HG02678 (cell line): Measurements from ENCODE around the gene OR2V2.
"Not testable (repeated sequence)": the region's sequence is repeated elsewhere in the genome, so short reads cannot be mapped to it uniquely, and the experiment has no call there.

Experiments used
- ATAC-seq: cut with Tn5 transposase; IDR thresholded peaks from one replicate; pipeline ENCODE4 v1.9.1; 2021; ENCODE audit warnings: mild to moderate bottlenecking, moderate library complexity; ENCODE audit not compliant: unreplicated experiment

The OR2V2 gene, protein sequence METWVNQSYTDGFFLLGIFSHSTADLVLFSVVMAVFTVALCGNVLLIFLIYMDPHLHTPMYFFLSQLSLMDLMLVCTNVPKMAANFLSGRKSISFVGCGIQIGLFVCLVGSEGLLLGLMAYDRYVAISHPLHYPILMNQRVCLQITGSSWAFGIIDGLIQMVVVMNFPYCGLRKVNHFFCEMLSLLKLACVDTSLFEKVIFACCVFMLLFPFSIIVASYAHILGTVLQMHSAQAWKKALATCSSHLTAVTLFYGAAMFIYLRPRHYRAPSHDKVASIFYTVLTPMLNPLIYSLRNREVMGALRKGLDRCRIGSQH

DNA sequence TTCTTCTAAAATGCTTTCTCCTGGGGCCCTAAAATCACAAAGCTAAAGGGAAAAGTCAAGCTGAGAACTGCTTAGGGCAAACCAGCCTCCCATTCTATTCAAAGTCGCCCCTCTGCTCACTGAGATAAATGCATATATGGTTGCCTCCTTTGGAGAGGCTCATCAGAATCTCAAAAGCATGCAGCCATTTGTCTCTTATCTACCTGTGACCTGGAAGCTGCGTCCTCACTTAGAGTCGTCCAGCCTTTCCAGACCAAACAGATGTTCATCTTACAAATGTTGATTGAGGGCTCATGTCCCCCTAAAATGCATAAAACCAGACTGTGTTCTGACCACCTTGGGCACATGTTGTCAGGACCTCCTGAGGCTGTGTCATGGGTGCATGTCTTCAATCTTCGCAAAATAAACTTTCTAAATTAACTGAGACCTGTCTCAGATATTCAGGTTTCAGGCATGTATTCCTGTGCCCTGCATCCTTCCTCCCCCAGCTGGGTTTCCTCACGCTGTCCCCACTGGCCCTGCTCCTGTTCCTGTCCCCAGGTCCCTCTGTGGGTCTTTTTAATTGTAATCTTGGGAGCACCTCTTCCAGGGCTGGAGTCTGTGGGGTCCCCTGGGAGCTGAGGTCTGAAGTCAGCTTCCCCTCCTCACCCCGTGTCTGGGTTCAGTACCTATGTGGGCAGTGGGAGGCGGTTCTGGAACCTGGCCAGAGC, at the start of gene OR2V2:
OR2V2 (plus strand) TSS at position 660 of the 710 bp plus-strand sequence. CDS start 7,357 bp downstream, outside the sequence.
- not testable (repeated sequence) for ATAC-seq

DNA sequence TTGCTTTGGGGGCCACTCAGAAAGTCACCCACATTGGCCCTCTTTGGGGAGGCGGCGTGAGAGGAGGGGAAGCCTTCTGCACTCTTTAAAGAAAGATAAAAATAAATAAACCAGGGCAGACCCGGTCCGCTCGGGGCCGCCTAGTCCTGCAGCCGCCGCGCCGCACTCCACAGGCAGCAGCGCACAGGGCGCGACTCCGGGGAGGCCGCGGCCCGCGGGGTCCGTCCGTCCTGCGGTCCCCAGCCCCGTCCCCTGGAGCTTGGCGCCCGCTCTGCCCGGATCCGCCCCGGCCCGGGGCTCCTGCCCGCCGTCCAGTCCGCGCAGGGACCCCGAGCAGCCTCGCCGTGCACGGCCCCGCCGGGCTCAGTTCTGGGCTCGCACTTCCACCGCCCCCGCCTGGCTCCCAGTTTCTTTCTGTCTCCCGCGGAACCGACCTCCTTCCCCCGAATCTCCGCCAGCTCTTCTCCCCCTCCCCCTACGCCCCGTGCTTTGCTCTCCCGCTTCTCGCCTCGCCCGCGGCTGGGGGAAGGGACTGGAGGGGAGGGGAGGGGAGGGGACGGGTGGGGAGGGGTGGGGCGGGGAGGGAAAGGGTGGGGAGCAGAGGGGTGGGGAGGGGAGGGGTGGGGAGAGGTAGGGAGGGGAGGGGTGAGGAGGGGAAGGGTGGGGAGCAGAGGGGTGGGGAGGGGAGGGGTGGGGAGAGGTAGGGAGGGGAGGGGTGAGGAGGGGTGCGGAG, 49.5 kb upstream of the OR2V2 start:
- not testable (repeated sequence) for ATAC-seq

DNA sequence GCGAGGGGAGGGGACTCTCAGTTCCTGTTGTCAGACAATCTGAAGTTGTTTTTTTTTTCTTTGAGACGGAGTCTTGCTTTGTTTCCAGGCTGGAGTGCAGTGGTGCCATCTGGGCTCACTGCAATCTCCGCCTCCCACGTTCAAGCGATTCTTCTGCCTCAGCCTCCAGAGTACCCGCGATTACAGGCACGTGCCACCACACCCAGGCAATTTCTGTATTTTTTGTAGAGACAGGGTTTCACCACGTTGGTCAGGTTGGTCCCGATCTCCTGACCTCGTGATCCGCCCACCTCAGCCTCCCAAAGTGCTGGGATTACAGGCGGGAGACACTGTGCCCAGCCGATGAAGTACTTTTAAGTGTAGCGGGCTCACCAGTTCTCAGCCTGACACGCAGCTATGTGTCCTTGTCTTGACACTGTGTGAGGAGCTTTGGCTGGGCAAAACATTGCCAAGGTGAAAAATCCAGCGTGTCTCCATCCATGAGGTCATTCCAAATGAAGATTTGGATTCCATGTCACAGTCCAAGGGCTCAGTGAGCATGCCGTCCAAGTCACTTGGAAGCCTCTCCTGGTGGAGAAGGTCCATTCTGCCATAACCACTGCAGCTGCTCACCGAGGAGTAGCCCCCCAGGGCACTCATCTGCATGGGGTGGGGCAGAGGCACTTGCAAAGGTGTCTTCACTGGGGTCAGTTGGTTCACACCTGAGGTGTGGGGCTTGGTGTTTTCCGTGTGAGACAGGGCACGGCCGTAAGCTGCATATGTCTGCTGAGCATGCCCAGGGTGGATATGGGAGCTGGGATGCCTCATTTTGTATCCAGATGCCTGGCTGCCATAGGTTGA, 48.4 kb upstream of the OR2V2 start:
- no peak for ATAC-seq

DNA sequence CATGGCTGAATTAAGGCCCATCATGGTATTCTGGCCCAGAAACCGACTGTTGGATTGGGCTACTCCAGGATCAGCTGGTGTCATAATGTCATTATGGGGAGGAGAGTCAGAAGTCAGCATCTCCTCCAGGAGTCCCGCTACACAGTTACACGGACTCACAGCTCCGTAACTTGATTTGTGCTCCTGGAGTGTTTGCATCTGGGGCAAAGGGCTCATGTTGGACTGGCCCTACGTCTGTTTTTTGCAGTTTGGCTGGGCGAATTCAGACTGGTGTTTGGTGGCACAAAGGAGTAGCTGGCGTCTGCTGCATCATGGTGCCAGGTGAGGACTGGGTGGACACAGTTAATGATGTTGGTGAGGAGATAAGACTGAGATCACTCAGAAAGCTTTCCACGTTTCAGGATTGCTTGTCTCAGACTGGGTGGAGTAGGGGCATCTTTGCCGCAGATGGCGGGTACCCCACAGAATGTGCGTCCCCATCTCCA, 47.7 kb upstream of the OR2V2 start:
- ATAC-seq: no peak

DNA sequence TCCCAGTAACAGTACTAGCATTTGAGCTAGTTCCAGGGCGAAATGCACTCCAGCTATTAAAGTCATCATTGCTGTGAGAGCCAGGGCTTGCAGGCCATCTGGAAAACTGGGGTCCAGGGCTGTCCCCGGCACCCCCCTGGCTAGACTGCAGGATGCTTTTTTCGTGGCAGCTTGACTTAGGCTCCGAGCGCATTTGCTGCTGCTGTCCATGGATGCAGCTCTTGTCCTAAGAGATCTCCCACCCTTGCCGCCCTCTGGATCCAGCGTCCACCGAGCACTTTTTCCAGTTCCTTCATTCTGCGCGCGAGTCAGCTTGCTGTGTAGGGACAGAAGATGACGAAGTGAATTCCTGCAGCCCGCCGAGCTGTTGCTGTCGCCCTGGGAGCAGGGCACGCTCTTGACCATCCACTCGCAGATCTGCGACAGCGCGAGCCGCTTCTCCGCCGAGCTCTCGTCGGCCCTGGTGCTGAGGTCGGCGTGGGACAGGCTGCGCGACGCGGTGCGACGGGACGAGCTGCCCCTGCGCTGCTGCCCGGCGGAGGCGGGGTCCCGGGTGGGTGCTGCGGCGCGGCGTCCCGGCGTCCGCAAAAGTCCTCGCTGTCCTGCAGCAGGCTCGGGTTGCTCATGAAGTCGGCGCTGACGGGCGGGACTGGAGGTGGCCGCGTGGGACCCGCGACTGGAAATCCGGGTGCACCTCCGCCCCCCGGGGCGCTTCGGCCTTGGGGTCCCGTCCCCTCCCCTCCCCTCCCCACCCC, 47.1 kb upstream of the OR2V2 start:
- ATAC-seq: no peak

DNA sequence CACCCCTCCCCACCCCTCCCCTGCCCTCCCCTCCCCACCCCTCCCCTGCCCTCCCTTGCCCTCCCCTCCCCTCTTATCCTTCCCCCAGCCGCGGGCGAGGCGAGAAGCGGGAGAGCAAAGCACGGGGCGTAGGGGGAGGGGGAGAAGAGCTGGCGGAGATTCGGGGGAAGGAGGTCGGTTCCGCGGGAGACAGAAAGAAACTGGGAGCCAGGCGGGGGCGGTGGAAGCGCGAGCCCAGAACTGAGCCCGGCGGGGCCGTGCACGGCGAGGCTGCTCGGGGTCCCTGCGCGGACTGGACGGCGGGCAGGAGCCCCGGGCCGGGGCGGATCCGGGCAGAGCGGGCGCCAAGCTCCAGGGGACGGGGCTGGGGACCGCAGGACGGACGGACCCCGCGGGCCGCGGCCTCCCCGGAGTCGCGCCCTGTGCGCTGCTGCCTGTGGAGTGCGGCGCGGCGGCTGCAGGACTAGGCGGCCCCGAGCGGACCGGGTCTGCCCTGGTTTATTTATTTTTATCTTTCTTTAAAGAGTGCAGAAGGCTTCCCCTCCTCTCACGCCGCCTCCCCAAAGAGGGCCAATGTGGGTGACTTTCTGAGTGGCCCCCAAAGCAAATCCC, 46.2 kb upstream of the OR2V2 start:
- ATAC-seq: not testable (repeated sequence)

DNA sequence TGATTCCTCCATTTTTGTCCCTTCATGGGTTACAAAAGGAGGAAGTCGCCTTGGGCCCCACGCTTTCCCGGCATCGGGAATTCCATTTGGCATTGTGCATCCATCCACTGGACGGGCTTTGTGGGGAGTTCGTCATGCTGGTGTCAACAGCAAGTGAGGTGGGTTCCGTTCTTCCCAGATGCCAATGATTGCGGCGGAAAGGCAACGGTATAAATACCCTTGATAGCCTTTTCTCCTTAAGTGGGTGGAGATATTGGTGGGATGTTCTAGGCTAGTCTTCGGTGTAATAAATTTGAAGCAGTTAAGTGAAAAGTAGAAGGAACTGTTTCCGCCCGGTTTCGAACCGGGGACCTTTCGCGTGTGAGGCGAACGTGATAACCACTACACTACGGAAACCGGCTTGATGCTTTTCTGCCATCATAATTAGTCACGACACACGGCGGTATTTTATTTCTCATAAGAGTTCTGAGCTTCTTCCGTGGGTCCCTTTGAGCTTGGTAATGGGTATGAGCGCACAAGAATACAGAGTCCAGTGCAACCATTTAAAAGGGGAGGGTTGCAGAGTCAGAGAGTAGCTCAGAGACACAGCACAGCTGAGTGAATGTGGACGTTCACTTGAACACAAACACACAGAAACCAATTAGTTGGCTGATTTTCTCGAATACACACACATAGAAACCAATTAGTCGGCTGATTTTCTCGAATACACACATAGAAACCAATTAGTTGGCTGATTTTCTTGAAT, 45.3 kb upstream of the OR2V2 start:
- not testable (repeated sequence) for ATAC-seq

DNA sequence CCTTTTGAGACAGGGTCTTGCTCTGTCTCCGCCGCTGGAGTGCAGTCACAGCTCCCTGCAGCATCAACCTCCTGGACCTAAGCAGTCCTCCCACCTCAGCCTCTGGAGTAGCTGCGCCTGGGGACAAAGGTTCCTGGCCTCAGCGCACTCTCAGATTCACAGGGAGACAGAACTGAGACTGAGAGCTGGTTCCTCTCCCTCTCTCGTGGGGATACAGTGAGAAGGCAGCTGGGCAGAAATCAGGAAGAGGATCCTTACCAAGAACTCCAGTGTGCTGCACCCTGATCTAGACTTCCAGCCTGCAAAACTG, 43.2 kb upstream of the OR2V2 start:
- ATAC-seq: not testable (repeated sequence)

DNA sequence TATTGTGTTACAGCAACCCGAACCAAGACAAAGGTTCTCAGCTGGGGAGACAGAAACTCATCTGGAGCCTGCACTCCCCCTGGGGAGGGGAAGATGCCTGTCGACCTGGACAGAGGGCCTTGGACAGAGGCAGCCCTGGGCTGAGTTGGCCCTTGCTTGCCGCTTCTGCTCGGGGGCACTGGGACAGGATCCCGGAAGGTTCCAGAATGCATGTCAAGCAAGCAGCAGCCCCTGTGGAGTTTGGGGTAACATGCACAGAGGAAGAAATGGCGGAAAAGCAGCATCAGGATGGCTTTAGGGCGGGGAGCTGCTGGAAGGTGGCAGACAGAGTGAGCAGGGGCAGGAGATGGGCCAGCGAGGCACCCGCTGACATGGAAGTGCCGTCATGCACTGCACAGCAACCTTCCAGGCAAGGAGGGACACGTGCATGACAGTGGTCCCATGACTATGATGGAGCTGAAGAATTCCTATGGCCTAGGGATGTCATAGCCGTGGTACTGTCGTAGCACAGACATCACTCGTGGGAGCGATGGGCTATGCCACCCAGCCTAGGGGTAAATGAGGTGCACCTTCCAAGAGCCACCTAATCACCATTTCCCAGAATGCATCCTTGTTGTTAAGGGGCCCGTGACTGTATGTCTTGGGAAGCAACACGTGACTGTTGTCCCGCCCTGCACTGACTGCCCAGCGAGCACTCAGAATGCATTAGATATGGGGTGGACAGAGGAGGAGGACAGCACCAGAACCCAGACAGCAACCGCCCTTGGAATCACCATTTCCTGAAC, 42.6 kb upstream of the OR2V2 start:
- ATAC-seq: not testable (repeated sequence)

DNA sequence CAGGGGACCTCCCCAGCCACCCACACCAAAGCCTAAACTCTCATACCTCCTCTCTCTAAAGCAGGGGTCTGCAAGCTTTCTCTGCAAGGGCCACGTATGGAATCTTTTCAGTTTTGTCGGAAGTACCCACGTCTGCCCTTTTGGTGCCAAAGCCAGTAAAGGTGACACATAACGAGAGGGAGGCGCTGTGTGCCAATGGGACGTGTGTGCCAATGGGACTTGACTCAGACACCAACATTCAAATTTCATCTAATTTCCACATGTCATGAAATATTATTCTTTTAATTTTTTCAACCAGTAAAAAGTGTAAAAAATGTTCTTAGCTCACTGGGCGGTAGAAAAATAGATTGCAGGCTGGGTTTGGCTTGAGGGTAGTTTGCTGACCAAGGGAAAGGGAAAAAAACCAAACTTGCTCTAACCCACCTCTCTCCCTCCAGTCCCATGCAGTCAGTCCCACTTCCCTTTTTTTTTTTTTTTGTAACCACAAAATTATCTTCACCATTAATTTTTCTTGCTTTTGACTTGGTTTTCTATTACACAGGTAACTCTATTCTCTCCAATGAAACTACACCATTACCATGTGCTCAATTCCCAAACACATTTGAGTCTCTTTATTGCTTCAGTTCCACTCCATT, 41.9 kb upstream of the OR2V2 start:
- no peak for ATAC-seq

DNA sequence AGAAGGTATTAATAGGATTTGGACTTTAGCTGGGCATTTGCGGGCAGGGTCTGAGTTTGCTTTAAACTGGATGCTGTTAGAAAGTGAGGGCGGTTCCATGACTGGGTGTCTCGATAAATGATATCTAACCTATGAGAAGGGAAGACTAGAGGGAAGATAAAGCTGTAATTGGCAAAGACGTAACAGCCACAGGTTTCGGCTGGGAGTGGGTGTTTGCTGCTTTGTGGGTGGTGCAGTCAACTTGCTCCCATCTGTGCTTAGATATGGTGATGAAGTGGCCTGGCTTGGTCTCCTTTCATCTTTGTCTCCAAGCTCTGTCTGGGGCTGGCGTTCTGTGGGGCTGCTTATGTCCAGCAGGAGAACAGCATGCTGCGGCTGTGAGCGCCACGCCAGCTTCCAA, 39.7 kb upstream of the OR2V2 start:
- no peak for ATAC-seq

DNA sequence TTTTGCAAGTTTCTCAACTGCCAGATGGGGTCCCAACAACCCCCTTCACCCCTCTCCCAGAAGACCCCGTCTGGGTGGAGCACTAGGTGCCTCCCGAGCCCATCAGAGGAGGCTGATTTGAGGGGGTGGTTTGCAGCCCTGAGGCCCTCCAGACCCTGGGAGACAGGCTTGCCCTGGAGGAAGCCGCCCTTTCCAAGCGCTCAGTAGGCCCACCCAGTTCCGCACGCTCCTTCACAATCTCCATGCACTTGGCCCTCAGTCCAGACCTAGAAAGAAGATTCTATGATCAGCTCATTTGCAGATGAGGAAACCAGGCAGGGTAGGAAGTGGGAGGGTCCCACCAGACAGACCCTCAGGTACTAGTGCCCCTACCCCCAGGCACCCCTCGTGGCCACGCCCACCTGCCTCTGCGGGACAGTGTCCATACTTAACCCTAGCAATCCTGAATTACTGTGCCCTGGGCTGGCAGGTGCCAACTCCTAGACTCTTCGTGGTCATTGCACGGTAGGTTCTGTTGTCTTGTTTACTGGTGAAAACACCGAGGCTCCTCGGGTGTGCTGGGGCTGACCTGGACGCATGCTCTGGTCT, 38.7 kb upstream of the OR2V2 start:
- no peak for ATAC-seq

DNA sequence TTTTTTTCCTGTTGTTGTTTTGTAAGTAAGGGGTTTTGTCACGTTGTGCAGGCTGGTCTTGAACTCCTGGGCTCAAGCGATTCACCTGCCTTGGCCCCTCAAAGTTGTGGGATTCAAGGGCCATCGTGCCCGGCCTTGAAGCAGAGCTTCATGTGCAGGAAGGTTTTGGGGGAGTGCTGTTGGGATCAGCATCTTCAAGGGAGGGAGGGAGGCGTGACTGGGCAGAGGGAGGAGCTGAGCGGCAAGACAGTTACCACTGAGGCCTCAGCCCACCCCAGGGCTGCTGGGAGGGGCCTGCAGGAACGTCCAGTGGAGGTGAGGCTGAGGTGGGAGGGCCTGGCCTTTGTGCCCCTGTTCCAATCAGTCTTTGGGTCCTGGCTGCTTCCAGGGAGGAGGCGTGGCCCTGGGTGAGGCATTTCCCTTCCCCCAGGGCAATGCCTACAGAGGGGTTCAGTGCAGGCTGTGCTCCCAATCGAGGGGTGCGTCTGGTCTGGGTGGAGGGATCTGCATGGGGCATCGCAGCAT, 37.8 kb upstream of the OR2V2 start:
- ATAC-seq: no peak

DNA sequence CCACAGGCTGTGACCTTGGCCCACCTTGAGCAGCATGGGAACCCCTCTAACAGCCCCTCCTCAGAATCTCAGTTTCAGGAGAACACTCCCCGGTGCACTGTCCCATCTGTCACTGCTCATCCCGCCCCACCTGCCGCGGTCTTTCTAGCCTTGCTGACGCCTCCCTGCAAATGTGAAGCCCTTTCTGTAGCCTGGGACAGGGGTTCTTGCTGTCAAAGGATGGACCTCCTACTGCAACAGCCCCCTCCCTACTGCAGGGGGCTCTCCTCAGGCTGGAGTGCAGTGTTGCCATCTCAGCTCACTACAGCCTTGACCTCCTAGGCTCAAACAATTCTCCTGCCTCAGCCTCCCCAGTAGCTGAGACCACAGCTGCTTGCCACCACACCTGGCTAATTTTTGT, 36.4 kb upstream of the OR2V2 start:
- ATAC-seq: no peak

DNA sequence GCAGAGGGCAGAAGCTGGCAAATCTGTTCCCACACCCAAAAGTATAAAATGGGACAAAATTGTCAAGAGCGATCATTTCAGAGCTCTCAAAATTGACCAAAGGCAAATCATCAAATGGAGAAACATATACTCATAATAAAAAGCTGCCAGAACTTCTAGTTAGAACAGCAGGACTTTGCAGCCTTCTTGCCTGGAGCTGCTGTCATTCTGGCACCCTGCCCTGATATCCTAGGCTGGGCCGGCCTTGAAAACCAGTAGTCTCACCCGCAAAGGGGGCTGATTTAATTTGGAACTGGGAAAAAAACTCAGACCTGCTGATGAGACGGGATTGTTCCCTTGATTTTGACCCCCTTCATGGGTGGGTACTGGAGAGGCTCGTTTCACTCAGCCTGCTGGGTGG, 34.9 kb upstream of the OR2V2 start:
- no peak for ATAC-seq

DNA sequence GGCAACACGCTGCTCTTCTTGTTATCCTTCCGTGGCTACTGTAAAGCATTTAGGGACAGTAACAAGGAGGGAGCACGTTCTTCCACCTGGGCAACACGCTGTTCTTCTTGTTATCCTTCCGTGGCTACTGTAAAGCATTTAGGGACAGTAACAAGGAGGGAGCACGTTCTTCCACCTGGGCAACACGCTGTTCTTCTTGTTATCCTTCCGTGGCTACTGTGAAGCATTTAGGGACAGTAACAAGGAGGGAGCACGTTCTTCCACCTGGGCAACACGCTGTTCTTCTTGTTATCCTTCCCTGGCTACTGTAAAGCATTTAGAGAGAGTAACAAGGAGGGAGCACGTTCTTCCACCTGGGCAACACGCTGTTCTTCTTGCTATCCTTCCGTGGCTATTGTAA, 33.8 kb upstream of the OR2V2 start:
- ATAC-seq: not testable (repeated sequence)

DNA sequence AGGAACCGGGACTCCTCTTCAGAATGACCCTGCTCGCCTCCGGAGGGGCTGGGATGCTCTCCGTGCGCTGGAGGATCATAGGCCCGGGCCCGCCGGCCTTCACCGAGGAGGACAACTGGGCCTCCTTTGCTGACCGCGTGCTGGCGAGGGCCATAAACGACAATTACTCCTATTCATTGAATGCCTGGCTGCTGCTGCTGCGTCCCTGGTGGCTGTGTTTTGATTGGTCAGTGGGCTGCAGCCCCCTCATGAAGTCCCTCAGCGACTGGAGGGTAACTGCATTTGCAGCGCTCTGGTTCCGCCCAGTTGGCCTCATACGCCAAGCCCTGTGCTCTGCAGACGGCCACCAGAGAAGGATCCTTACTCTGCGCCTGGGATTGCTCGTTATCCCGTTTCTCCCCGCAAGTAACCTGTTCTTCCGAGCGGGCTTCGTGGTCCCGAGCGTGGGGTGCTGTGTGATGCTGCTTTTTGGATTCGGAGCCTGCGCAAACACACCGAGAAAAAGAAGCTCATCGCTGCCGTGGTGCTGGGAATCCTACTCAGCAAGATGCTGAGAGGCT, 33.0 kb upstream of the OR2V2 start:
- no peak for ATAC-seq
